ENCODE results near the gene WDR35.

WDR35 gene

DNA sequence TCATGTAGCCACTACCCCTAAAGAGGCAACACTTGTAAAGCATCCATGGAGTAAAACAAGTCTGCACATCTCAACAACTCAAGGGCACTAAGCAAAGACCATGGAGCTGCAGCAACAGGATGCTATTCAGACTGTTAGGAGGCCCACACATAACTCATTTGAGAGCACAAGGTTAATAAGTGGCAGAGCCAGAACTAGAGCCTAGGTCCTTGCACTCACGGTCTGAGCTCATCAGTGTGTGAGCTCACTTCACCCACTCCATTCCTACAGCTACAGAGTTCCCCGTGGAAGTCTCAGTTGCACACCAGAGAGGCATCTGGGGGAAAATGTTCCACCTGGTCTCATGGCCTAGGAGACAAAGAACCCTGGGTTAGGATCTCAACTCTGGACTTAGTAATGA lies 123.1 kb downstream of the WDR35 start:
- DNase-seq, result no peak

DNA sequence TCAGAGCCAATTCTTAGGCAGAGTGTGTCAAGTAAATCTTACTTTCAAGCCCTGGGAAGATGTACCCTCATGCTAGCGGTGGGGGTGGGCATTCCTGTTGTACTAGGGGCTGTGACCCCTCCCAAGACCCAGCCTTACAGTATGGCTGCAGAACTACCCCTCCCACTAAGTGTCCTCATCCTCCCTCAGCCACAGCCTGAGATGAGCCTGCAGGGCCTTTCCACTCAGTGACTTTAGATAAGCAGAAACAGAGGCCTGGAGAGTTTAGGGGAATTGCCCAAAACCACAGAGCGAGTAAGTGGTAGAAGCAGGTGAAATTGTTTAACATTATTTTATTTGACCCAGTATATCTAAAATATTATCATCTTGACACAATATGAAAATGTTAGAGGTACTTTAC lies 124.8 kb downstream of the WDR35 start:
- no peak for DNase-seq

DNA sequence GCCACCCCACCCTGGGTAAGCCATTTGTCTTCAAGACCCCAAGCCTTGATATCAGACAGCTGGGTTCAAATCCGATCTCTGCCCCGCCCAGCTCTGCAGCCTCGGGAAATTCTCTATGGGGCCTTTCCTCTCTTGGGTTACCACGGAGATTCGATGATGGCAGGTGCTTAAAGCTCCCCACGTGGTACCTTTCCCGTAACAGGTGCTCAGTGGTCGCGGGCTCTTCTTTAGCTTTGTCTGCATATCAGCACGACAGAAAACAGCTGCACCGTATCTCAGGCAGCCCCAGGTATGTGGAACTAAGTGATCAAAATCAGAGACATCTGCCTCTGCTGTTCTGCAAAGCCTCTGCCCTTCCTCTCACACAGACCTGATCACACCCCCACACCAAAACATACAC lies 125.5 kb downstream of the WDR35 start:
- no peak for DNase-seq

DNA sequence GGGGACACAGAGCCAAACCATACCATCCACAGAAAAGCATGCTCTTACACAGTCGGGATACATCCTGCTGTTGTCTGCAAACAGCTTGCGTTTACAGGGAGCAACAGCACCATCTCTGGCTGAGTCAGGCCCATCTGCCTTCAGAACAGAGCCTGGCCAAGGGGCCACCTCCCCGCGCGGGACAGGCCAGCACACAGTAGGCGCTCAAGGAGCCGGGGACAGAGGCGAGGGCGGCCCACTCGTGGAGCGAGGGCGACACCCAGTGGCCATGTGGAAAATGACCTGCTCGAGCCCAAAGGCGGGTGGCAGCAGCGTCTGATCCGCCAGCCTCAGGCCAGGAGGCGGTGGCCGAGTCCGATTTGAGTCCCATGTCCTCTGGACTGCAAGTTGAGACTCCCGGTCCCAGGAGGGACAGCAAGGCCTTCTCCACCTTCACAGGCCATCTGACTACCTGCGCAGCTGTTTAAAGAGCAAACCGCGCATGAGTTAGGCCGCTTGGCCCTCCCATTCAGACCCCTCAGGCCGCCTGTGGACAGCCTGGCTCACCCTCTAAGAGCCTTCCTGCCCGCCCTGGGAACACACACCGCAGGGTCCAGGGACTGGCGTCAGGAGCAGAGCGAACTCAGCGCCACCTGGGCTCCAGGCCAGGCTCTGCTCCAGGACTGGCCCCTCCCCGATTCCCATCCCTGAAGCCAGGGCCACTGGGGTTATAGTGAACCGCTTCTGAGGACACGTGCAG lies 126.4 kb downstream of the WDR35 start:
- DNase-seq, result peak; percentile 62

DNA sequence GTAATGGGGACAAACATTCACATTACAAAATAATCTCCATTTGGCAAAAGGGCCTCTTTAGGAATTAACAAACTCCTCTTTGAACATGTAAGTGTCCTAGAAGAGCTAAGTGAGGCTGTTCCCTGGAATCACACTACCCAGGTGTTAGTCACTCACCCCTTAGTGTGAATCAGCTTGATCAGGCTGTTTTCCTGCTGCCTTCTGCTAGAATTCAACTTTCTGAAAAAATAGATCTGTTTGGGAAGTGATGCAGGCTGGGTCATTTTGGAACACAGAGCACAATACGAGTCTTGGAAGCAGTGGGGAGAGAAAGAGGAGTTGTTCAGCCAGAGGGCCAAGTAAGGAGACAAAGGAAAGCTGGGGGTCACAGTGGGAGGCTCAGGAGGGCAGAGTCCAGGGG lies 128.1 kb downstream of the WDR35 start:
- no peak for DNase-seq

All from CD4-positive, alpha-beta T cell treated with Interferon gamma for 1 hour (primary cell).